ENCODE measurements around the gene CTDSP1.

DNA sequence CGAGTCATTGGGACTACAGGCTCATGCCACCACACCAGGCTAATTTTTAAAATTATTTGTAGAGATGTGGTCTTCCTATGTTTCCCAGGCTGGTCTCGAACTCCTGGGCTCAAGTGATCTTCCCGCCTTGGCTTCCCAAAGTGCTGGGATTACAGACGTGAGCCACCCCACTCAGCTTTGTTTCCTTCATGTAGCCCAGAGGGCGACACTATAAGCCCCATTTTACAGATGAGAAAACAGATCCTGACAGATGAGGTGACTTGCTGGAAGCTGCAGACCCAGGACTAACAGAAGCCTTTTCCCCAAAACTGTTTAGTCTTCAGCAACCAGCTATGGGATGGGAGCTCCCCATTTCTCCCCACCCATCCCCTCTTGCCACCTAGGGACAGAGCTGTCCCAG lies 7.2 kb upstream of the CTDSP1 start:
- TF ChIP-seq, protein P1, sequence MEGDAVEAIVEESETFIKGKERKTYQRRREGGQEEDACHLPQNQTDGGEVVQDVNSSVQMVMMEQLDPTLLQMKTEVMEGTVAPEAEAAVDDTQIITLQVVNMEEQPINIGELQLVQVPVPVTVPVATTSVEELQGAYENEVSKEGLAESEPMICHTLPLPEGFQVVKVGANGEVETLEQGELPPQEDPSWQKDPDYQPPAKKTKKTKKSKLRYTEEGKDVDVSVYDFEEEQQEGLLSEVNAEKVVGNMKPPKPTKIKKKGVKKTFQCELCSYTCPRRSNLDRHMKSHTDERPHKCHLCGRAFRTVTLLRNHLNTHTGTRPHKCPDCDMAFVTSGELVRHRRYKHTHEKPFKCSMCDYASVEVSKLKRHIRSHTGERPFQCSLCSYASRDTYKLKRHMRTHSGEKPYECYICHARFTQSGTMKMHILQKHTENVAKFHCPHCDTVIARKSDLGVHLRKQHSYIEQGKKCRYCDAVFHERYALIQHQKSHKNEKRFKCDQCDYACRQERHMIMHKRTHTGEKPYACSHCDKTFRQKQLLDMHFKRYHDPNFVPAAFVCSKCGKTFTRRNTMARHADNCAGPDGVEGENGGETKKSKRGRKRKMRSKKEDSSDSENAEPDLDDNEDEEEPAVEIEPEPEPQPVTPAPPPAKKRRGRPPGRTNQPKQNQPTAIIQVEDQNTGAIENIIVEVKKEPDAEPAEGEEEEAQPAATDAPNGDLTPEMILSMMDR (IDR thresholded peaks at IDR 0.05) = no peak
- TF ChIP-seq POLR2A (IDR thresholded peaks at IDR 0.05) = no peak

Measured in right lobe of liver (tissue), 4 donors.